ENCODE results near the gene PTRHD1.
A peak's percentile ranks its signal among the peaks of the same experiment; 100 is the strongest.
"Not testable (repeated sequence)": the region's sequence is repeated elsewhere in the genome, so short reads cannot be mapped to it uniquely, and the experiment has no call there.

The PTRHD1 gene

DNA sequence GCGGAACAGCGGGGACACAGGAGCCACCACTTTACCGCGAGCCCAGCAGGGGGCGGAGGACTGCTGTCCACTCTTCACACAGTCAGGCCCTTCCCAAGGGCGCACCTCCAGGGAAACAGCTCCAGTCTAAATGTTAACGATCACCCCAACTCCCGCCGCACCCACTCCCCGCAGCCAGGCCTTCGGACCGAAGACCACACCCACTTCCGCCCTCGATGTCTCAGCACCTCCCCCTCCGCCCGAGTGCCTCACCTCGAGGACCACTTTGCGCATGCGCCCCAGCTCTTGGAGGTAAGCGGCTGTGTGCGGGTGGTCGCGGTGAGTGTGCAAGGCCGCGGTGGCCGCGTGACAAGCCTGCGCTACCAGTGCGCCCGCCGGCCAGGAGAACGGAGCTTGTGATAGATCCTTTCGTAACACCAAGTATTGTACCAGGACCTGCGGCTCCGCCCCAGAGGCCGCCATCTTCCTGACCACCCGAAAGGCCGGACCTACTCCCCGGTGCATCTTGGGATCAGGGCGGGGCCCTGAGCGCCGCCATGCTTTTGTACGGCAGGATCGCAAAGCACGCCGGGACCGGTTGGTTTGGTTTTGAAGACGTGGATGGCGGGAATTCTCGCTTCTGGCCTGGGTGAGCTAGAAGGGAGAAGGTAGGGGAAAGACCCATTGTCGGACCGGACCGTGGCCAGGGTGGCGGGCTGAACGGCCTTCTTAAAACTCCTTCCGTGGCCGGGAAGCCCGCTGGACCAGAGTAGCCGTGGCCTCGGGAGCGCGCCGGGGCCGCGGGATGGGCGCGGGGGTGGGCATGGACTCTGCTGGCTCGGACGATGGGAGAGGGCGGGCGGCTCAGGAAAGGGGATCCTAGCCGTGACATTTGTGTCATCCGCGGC, at the start of gene PTRHD1, which contains the start of gene CENPO:
TSS of gene PTRHD1 (minus strand) at position 518 of the 887 bp plus-strand sequence. CDS start at position 504, 14 bp downstream.
TSS of gene CENPO (plus strand) at position 552 of the 887 bp plus-strand sequence. CDS start 495 bp downstream, outside the sequence.
- peak; percentile 71 for DNase-seq

DNA sequence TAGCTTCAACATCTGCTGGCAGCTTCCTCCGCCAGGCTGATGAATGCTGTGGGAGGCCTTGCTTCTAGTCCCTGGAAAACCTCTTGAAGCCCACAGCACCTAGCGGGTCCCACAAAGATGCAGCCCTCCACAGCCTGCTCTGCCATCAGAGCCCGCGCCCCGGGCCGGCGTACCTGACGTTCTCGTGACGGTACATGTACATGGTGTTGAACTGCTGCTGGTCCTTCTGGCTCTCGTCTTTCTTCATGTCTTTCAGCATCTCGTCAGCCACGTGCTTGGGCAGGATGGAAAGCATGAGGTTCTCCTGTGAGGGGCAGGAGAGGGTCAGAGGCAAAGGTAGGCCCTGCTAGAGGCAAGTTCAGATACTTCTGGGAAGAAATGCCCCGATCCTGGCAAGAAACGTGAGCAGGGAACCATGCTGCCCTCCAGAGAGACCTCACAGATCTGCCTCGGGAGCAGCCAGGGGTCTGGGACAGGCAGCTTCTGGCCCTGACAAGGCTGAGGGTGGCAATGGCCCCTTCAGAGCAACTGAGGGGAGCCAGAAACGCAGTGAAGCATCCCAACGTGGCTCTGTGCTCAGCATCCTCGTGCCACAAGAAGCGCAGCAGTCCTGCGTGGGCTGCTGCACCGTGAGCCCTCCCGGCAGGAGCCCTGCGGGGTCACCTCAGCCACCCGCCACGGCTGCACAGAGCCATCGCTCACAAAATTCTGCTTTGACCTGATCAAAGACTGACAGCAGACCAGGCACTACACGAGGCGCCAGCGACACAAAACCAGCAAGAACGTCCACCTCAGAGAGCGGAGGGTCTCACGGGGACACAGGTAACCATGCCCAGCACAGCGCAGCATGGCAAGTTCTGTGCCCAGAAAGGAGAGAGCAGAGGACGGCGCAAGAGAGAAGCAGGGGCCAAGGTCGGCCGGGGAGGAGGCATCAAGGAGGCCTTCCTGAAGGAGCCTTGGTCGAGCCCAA, 49.2 kb upstream of the PTRHD1 start:
- no peak for DNase-seq

GRCh38 chr2:24840962-24841945, 48.1 kb upstream of the PTRHD1 start:
- no peak for DNase-seq

DNA sequence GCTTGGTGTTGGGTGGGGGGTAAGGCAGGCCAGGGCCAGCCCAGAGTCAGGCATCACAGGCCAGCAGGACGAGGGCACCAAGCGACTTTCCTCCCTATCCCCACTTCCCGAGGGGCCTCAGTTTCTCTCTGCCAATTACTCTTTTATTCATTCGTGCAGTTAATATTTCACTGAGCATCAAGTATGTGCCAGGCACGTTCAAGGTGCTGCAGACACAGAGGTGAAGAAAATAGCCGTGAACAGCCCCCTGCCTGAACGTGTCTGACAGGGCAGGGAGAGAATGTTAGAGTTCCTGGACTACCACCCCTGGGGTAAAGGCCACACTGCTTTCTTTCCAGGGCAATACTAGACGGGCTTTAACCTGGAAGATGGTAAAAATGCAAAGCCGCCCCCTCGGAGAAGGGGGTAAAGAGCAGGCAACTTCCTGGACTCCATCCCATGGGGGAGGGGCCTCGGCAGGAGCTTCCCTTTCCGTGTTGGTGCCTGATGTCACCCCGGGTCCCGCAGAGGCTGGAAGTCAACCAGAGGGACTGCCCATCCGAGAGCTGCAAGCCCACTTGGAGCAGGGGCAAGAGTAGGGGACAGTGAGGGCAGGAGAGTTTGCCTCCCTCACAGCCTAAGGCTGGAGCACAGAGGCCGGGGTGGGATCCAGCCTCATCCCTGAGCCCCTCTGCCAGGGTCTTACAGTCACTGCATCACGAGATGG, 47.1 kb upstream of the PTRHD1 start:
- DNase-seq, result no peak

DNA sequence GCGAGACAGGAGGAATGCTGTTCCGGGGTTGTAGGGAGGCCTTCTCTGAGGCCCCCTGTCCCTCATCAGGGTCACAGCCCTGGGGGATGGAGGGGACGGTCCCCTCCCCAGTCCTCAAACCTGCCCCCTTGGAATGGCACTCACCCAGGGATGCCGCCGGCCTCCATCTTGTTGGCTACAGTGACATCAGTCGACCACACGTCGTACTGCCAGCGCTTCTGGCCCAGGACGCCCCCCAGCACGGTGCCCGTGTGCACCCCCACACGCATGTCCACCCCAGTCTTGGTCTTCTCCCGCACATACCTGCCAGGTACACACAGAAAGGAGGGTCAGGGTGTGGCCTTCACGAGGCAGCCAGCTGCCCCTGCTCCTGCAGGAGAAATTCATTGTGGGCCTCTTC, 46.5 kb upstream of the PTRHD1 start:
- no peak for DNase-seq

DNA sequence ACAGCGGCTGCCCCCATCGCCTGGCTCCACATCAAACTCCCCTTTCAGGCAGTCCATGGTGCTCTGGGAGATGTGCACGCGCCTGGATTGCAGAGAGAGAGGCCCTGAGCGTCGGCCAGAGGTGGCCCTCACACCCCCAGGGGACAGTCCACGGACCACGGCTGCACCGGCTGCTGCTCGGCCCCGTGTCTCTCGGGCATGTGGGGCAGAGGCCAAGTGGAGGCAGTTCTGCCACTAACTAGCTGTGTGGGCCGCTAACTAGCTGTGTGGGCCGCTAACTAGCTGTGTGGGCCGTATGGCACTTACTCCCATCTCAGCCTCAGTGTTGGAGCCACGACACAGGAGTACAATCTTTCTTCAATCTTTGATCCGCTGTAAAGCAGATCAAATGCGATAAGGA, 45.4 kb upstream of the PTRHD1 start:
- DNase-seq, result no peak

DNA sequence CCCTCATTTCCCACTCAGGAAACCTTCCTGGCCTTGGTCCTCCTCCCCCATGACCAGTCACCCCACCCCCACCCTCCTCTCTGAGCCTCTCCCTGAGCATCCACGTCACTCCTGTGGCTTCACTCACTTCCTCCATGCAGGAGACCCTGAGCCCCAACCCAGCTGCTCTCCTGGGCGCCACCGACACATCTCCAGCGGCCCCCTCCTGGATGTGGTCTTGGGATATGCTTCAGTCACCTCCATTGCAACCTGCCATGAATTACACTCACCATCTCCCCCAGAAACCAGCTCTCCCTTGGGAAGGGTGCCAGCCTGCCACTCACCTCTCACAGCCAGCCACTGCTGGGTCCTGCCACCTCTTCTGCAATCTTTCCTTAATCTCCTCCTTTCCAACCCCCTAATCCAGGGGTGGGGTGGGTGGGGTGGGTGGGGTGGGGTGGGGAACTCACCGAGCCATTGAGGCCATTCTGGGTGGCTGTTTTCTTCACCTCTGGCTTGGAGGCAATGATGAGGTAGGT, 44.9 kb upstream of the PTRHD1 start:
- DNase-seq, result no peak

- no peak for DNase-seq
Measured at GRCh38 chr2:24836706-24837105, 43.5 kb upstream of the PTRHD1 start.

DNA sequence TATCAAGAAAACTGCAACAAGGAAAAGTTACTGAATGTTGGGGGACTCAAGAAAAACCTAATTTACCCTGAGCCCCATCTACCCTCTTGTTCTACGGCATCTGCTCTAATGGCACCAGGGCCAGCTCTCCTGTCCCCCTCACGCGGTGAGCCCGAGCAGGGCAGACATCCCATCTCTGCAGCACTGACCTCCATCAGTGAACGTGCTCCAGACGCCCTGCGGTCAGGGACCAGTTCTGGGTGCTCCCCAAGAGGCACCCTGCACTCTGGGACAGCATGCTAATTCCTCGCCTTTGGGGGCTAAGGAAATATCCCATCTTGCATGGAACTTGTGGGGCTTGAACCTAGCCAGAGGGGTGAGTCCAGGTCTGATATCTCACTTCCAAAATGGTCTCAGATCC, 43.0 kb upstream of the PTRHD1 start:
- DNase-seq, result no peak

GRCh38 chr2:24835411-24835810, 42.2 kb upstream of the PTRHD1 start:
- DNase-seq, result not testable (repeated sequence)

GRCh38 chr2:24834733-24835395, 41.7 kb upstream of the PTRHD1 start:
- no peak for DNase-seq

DNA sequence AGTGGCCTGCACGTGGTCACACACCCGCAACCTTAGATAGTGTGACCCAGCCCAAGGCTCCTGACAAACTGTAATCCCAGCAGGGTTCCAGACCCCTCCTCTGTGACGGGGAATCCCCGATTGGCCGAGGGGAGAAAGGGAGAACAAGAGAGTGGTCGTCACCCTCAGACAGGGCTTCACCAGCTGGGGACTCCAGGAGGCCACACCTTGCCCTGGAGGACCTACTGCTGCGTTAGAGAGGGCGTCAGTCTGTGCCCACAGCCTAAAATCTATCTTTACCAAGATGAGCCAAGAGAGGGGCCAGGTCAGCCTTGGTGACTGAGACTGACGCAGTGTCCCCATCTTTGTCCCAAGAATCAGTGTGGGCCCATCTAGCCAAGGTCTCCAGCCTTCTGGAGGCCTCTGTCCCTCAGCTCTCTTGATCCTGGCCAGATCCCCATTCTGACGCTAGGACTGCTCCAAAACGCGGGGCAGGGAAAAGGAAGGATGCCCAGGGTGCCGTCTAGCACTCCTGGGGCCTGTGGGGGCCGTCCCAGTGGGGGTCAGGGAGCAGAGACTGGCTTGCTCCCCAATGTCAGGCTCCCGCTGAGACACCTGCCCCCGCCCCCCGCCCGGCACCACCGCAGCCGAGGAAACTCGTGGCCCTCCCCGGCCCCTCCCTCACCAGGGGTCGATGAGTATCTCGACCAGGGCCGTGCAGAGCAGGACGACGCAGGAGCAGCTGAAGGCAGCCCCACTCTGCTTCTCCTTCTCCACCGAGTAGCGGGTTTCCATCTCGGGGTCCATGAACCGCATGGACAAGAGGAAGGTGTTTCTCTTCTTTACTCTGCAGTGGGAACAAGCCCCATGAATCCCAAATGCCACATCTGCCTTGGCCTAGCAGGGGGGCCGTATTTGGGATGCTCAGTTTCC, 40.9 kb upstream of the PTRHD1 start:
- DNase-seq, result no peak

GRCh38 chr2:24832931-24833701, 39.9 kb upstream of the PTRHD1 start:
- DNase-seq, result no peak

DNA sequence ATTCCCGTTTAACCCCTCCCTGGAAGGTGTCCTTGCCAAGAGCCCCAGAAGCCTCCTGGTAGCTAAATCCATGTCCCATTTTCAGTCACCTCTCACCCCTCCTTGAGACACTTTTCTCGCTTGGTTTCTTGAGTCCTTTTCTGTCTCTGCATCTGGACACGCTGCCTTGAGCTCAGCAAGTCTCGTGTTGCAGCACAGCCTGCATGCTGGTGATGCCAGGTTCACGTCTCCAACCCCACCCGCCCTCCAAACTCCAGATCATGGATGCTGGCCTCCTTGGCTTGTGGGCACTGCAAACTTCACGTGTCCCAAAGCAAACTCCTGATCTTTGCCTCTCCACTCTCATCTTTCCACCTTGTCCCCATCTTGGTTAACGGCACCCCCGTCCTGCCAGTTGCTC, 39.3 kb upstream of the PTRHD1 start:
- no peak for DNase-seq

GRCh38 chr2:24832073-24832461, 38.9 kb upstream of the PTRHD1 start:
- DNase-seq, result no peak

DNA sequence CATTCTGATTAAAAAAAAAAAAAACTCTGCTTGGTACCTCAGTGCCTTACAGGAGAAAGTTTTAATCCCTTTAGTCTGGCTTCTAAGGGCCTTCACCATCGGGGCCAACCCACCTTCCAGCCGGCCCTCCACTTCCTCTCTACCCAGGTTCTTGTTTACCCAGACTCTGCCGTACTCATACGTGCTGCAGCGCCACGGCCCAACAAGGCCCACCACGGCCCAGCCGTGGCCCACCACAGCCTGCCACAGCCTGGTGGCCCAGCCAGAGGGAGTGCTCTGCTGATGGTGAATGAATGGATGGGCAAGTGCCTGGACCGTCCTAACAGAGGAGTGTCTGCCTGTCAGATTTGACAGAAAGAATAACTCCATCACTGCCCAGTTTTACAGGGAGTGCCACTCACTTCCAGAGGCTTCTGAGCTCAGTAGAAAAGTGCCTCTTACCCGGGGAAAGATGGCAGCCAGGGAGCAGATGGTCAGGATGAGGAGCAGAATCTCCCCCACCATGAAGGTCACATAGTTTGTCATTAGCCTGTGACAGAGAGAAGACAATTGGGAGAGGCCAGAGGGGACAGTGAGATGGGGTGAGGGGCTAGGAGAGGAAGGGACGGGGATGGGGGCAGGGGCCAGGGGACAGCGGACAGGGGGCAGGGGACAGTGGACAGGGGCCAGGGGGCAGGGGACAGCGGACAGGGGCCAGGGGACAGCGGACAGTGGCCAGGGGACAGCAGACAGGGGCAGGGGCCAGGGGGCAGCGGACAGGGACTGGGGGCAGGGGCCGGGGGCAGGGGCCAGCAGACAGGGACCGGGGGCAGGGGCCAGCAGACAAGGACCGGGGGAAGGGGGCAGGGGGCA, 38.3 kb upstream of the PTRHD1 start:
- no peak for DNase-seq

DNA sequence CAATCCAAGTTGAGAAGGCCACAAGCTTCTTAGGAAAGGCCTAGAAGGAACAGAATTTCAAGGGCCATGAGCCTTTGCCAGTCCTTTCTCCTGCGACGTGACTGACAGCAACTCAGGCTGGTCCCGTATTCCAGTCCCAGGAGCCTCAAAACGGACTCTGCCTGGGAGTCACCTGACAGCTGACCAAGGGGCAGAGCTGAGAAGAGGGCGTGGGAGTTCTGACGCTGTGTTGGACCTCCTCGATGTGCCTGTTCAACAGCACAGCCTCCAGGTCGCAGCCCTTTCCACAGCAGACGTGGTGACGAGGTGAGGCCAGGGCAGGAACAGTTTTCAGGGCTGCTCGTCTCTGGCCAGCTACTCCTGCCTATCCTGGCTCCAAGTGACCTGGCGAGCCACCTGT, 37.6 kb upstream of the PTRHD1 start:
- DNase-seq, result no peak

DNA sequence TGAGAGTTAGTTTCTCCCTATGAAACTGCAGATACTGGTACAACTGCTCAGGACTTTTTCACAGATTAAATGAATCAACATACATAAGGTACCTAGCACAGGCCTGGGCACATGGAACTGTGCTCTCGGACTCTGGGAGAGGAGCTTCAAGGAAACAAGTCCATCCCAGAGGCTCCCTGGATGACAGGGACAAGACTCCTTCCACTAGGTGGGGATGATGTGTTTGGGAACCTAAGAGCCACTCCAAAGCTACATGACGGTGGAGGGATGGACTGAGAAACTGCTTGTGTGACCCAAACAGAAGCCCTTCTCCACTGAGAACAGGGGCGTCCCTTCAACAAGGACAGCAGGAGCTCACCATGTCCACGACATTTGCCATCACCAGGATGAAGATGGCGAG, 37.2 kb upstream of the PTRHD1 start:
- no peak for DNase-seq

Measured in cortex of kidney (tissue), 1 donor.